Measurements from ENCODE around the gene CDCP1. TPM values are rescaled to one million over a fixed set of nuclear protein-coding genes. Genes with fewer than 3 reads are reported as not detected.

CDCP1 gene
- polyA plus RNA-seq, 3 donors, result 0.42 to 1.3 (median 0.52) TPM

DNA sequence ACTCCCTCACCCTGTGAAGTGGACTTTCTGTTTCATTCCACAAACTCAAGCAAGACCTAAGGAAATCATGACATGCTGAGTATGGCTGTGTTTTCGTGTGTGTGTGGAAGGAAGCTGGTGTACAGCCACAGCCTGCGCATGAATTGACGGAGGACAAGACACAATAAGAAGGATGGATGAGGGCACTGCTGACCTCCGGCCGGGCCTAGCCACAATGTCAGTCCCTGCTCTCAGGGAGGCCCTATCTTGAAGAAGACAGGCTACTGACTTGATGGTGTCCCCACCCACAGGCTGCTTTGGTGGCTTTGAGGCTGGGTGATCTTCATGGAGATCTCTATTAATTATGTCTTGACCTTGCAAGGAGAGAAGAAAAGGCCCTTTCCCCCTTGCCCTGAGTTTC lies 39.3 kb upstream of the CDCP1 start:
- intact Hi-C loops (cut with micrococcal nuclease), result no loop called here
- no peak for DNase-seq
- H3K4me2 ChIP-seq (replicated peaks; ENCODE audit: extremely low read depth, low read length, poor library complexity, severe bottlenecking), result no peak overlapping the region
- H3K4me1 Mint-ChIP-seq, result peaks cover 9% of the 10 kb centered on the region
- 80% methylated on average over 2 of the region's 5 CpGs for WGBS (ENCODE audit: insufficient coverage)
- H3K27ac ChIP-seq (ENCODE audit: low read depth in 1 of 2, low read length in 2 of 2), result no peak overlapping the region
- H3K79me2 ChIP-seq (ENCODE audit: insufficient read depth, low read length), result no peaks in the 10 kb centered on the region
- H2AFZ ChIP-seq (ENCODE audit: insufficient read depth, low read depth, low read length, poor library complexity, severe bottlenecking), result no peak overlapping the region
- no peaks in the 10 kb centered on the region for H3K9me3 ChIP-seq (replicated peaks in 1 of 2; ENCODE audit: control insufficient read depth in 1 of 2, insufficient read depth in 1 of 2, low read length in 2 of 2)
- TF ChIP-seq, protein P1, sequence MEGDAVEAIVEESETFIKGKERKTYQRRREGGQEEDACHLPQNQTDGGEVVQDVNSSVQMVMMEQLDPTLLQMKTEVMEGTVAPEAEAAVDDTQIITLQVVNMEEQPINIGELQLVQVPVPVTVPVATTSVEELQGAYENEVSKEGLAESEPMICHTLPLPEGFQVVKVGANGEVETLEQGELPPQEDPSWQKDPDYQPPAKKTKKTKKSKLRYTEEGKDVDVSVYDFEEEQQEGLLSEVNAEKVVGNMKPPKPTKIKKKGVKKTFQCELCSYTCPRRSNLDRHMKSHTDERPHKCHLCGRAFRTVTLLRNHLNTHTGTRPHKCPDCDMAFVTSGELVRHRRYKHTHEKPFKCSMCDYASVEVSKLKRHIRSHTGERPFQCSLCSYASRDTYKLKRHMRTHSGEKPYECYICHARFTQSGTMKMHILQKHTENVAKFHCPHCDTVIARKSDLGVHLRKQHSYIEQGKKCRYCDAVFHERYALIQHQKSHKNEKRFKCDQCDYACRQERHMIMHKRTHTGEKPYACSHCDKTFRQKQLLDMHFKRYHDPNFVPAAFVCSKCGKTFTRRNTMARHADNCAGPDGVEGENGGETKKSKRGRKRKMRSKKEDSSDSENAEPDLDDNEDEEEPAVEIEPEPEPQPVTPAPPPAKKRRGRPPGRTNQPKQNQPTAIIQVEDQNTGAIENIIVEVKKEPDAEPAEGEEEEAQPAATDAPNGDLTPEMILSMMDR (IDR thresholded peaks at IDR 0.05), result no peak
- H3K4me3 Mint-ChIP-seq, result no peak overlapping the region
- peaks cover 5 to 6% of the 10 kb centered on the region in 2 donors for H3K4me1 ChIP-seq (ENCODE audit: control insufficient read depth in 1 of 2, insufficient read depth in 2 of 2, low read length in 2 of 2)
- H3K27me3 ChIP-seq (ENCODE audit: control insufficient read depth in 2 of 2, insufficient read depth in 2 of 2, low read length in 2 of 2), result no peaks in the 10 kb centered on the region
- H3K9ac ChIP-seq (ENCODE audit: insufficient read depth, low read length, poor library complexity, severe bottlenecking), result no peak overlapping the region
- H3K27ac Mint-ChIP-seq, result peak overlapping the region in 1 of 7 donors; percentile 62
- H3K4me3 ChIP-seq (replicated peaks in 1 of 3; ENCODE audit: low read depth in 2 of 3, low read length in 3 of 3), result no peak overlapping the region
- no peaks in the 10 kb centered on the region for H4K20me1 ChIP-seq (ENCODE audit: insufficient read depth, low read length)
- H3K9me3 Mint-ChIP-seq, result no peaks in the 10 kb centered on the region
- peaks cover 4 to 8% (median 5%) of the 10 kb centered on the region in 3 donors for H3K27me3 Mint-ChIP-seq (ENCODE audit: low read depth in 3 of 3)
- H3K36me3 ChIP-seq (replicated peaks in 1 of 2; ENCODE audit: control insufficient read depth in 1 of 2, insufficient read depth in 2 of 2, low read length in 2 of 2), result no peaks in the 10 kb centered on the region
- H3K36me3 Mint-ChIP-seq, result no peaks in the 10 kb centered on the region

DNA sequence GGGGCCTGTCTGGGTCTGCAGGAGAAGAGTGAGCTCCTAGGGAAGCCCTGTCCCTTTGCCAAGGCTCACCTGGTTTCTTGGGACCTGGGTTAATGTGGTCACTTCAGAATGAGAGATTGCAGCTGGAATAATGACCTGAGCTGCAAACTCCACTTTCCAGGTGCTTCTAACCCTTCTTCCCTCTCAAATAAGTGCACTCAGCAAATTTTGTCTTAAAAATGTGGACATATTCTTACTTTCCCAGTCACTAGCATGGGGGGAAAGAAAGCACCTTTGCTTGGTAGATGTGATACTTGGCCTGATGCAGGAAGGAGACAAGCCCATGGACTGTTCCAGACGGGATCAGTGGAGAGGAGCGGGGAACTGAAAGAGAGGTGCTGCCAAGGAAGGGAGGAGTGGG lies 38.9 kb upstream of the CDCP1 start:
- Histone ChIP-seq H3K27me3 (ENCODE audit: control insufficient read depth in 2 of 2, insufficient read depth in 2 of 2, low read length in 2 of 2) (no peaks in the 10 kb centered on the region), H4K20me1 (ENCODE audit: insufficient read depth, low read length) (no peaks in the 10 kb centered on the region), H3K36me3 (replicated peaks in 1 of 2; ENCODE audit: control insufficient read depth in 1 of 2, insufficient read depth in 2 of 2, low read length in 2 of 2) (no peaks in the 10 kb centered on the region), H3K4me2 (replicated peaks; ENCODE audit: extremely low read depth, low read length, poor library complexity, severe bottlenecking) (no peak overlapping the region), H3K79me2 (ENCODE audit: insufficient read depth, low read length) (no peaks in the 10 kb centered on the region), H3K9ac (ENCODE audit: insufficient read depth, low read length, poor library complexity, severe bottlenecking) (no peak overlapping the region), H2AFZ (ENCODE audit: insufficient read depth, low read depth, low read length, poor library complexity, severe bottlenecking) (no peak overlapping the region), H3K4me3 (replicated peaks in 1 of 3; ENCODE audit: low read depth in 2 of 3, low read length in 3 of 3) (no peak overlapping the region), H3K9me3 (replicated peaks in 1 of 2; ENCODE audit: control insufficient read depth in 1 of 2, insufficient read depth in 1 of 2, low read length in 2 of 2) (no peaks in the 10 kb centered on the region), H3K4me1 (ENCODE audit: control insufficient read depth in 1 of 2, insufficient read depth in 2 of 2, low read length in 2 of 2) (peaks cover 5 to 6% of the 10 kb centered on the region in 2 donors), H3K27ac (ENCODE audit: low read depth in 1 of 2, low read length in 2 of 2) (no peak overlapping the region)
- Mint-ChIP-seq H3K9me3 (no peaks in the 10 kb centered on the region), H3K4me3 (no peak overlapping the region), H3K36me3 (no peaks in the 10 kb centered on the region), H3K27me3 (ENCODE audit: low read depth in 3 of 3) (peaks cover 4 to 8% (median 5%) of the 10 kb centered on the region in 3 donors), H3K4me1 (peaks cover 9% of the 10 kb centered on the region), H3K27ac (no peak overlapping the region)
- TF ChIP-seq, protein P1 (IDR thresholded peaks at IDR 0.05), result no peak
- 60% methylated on average over 1 of the region's 2 CpGs for WGBS (ENCODE audit: insufficient coverage)
- DNase-seq, result no peak
- intact Hi-C loops (cut with micrococcal nuclease), result no loop called here
